ENCODE measurements around the gene GRAMD1B. TPM values are rescaled to one million over a fixed set of nuclear protein-coding genes. Genes with fewer than 3 reads are reported as not detected.

The GRAMD1B gene
- total RNA-seq, 3 donors from 2014 or later = 20.2 to 24.4 (median 23.7) TPM

GRCh38 chr11:123425367-123425766 lies 4.7 kb upstream of the GRAMD1B start:
- DNase-seq (no peak), ATAC-seq (no peak)
- Mint-ChIP-seq H3K27me3 (ENCODE audit: low read depth) (peaks cover 12% of the 10 kb centered on the region), H3K36me3 (ENCODE audit: insufficient read depth) (no peaks in the 10 kb centered on the region), H3K4me3 (no peak overlapping the region), H3K4me1 (ENCODE audit: low read depth) (peaks cover 7% of the 10 kb centered on the region), H3K9me3 (no peaks in the 10 kb centered on the region)

GRCh38 chr11:123426789-123427188 lies 3.3 kb upstream of the GRAMD1B start:
- DNase-seq = no peak
- Mint-ChIP-seq H3K4me1 (ENCODE audit: low read depth) (peaks cover 13% of the 10 kb centered on the region), H3K4me3 (no peak overlapping the region), H3K9me3 (no peaks in the 10 kb centered on the region), H3K36me3 (ENCODE audit: insufficient read depth) (no peaks in the 10 kb centered on the region), H3K27me3 (ENCODE audit: low read depth) (peaks cover 7% of the 10 kb centered on the region)
- ATAC-seq = no peak

- H3K4me1 Mint-ChIP-seq (ENCODE audit: low read depth) = peaks cover 17% of the 10 kb centered on the region
- H3K36me3 Mint-ChIP-seq (ENCODE audit: insufficient read depth) = no peaks in the 10 kb centered on the region
- peaks cover 7% of the 10 kb centered on the region for H3K27me3 Mint-ChIP-seq (ENCODE audit: low read depth)
- no peak for DNase-seq
- no peak for ATAC-seq
- H3K9me3 Mint-ChIP-seq = no peaks in the 10 kb centered on the region
- no peak overlapping the region for H3K4me3 Mint-ChIP-seq
Measured at GRCh38 chr11:123427405-123427804, 2.7 kb upstream of the GRAMD1B start.

- Mint-ChIP-seq H3K36me3 (ENCODE audit: insufficient read depth) (no peaks in the 10 kb centered on the region), H3K4me3 (no peak overlapping the region), H3K4me1 (ENCODE audit: low read depth) (peaks cover 22% of the 10 kb centered on the region), H3K27me3 (ENCODE audit: low read depth) (peaks cover 3% of the 10 kb centered on the region), H3K9me3 (no peaks in the 10 kb centered on the region)
- DNase-seq (no peak), ATAC-seq (no peak)
Measured at GRCh38 chr11:123428116-123428715, 1.9 kb upstream of the GRAMD1B start.

GRCh38 chr11:123429336-123429735 lies 733 bp upstream of the GRAMD1B start:
- ATAC-seq (no peak), DNase-seq (no peak)
- Mint-ChIP-seq H3K4me3 (peak overlapping the region; percentile 87), H3K27me3 (ENCODE audit: low read depth) (no peaks in the 10 kb centered on the region), H3K36me3 (ENCODE audit: insufficient read depth) (no peaks in the 10 kb centered on the region), H3K9me3 (no peaks in the 10 kb centered on the region), H3K4me1 (ENCODE audit: low read depth) (peaks cover 22% of the 10 kb centered on the region)

- Mint-ChIP-seq H3K27me3 (ENCODE audit: low read depth) (no peaks in the 10 kb centered on the region), H3K4me1 (ENCODE audit: low read depth) (peaks cover 22% of the 10 kb centered on the region), H3K9me3 (no peaks in the 10 kb centered on the region), H3K4me3 (peak overlapping the region; percentile 87), H3K36me3 (ENCODE audit: insufficient read depth) (no peaks in the 10 kb centered on the region)
- ATAC-seq (peak; percentile 57 to 60), DNase-seq (peak; percentile 40)
Measured at GRCh38 chr11:123430721-123431497, 840 bp downstream of the GRAMD1B start.

- no peak for DNase-seq
- peak in 1 of 2 donors; percentile 12 for ATAC-seq
- peak overlapping the region; percentile 87 for H3K4me3 Mint-ChIP-seq
- H3K27me3 Mint-ChIP-seq (ENCODE audit: low read depth) = no peaks in the 10 kb centered on the region
- no peaks in the 10 kb centered on the region for H3K9me3 Mint-ChIP-seq
- peaks cover 2% of the 10 kb centered on the region for H3K36me3 Mint-ChIP-seq (ENCODE audit: insufficient read depth)
- peaks cover 22% of the 10 kb centered on the region for H3K4me1 Mint-ChIP-seq (ENCODE audit: low read depth)
Measured at GRCh38 chr11:123431619-123432018, 1.6 kb downstream of the GRAMD1B start.

- H3K27me3 Mint-ChIP-seq (ENCODE audit: low read depth) = no peaks in the 10 kb centered on the region
- H3K36me3 Mint-ChIP-seq (ENCODE audit: insufficient read depth) = peaks cover 2% of the 10 kb centered on the region
- no peak for ATAC-seq
- no peak overlapping the region for H3K4me3 Mint-ChIP-seq
- DNase-seq = no peak
- no peaks in the 10 kb centered on the region for H3K9me3 Mint-ChIP-seq
- peaks cover 35% of the 10 kb centered on the region for H3K4me1 Mint-ChIP-seq (ENCODE audit: low read depth)
Measured at GRCh38 chr11:123434262-123434661, 4.2 kb downstream of the GRAMD1B start.

GRCh38 chr11:123434911-123435310 lies 4.8 kb downstream of the GRAMD1B start:
- H3K4me1 Mint-ChIP-seq (ENCODE audit: low read depth) = peaks cover 35% of the 10 kb centered on the region
- no peak for DNase-seq
- ATAC-seq = no peak
- H3K36me3 Mint-ChIP-seq (ENCODE audit: insufficient read depth) = peaks cover 2% of the 10 kb centered on the region
- H3K27me3 Mint-ChIP-seq (ENCODE audit: low read depth) = no peaks in the 10 kb centered on the region
- no peak overlapping the region for H3K4me3 Mint-ChIP-seq
- no peaks in the 10 kb centered on the region for H3K9me3 Mint-ChIP-seq

- Mint-ChIP-seq H3K4me3 (no peak overlapping the region), H3K36me3 (ENCODE audit: insufficient read depth) (peaks cover 2% of the 10 kb centered on the region), H3K9me3 (no peaks in the 10 kb centered on the region), H3K4me1 (ENCODE audit: low read depth) (peaks cover 28% of the 10 kb centered on the region), H3K27me3 (ENCODE audit: low read depth) (no peaks in the 10 kb centered on the region)
- no peak for DNase-seq
- ATAC-seq = no peak
Measured at GRCh38 chr11:123437236-123437979, 7.3 kb downstream of the GRAMD1B start.

GRCh38 chr11:123438131-123438627 lies 8.1 kb downstream of the GRAMD1B start:
- H3K4me1 Mint-ChIP-seq (ENCODE audit: low read depth) = peaks cover 23% of the 10 kb centered on the region
- no peaks in the 10 kb centered on the region for H3K9me3 Mint-ChIP-seq
- H3K4me3 Mint-ChIP-seq = no peak overlapping the region

GRCh38 chr11:123439616-123440015 lies 9.5 kb downstream of the GRAMD1B start:
- DNase-seq = no peak
- Mint-ChIP-seq H3K27me3 (ENCODE audit: low read depth) (no peaks in the 10 kb centered on the region), H3K36me3 (ENCODE audit: insufficient read depth) (peaks cover 2% of the 10 kb centered on the region), H3K4me3 (no peak overlapping the region), H3K9me3 (no peaks in the 10 kb centered on the region), H3K4me1 (ENCODE audit: low read depth) (peaks cover 23% of the 10 kb centered on the region)
- no peak for ATAC-seq

More at GRCh38 chr11:123438131-123438627, 8.1 kb downstream of the GRAMD1B start:
- H3K27me3 Mint-ChIP-seq (ENCODE audit: low read depth) = no peaks in the 10 kb centered on the region
- no peak for ATAC-seq
- peaks cover 2% of the 10 kb centered on the region for H3K36me3 Mint-ChIP-seq (ENCODE audit: insufficient read depth)
- DNase-seq = no peak

- Mint-ChIP-seq H3K4me3 (no peak overlapping the region), H3K36me3 (ENCODE audit: insufficient read depth) (peaks cover 2% of the 10 kb centered on the region), H3K9me3 (no peaks in the 10 kb centered on the region), H3K27me3 (ENCODE audit: low read depth) (no peaks in the 10 kb centered on the region), H3K4me1 (ENCODE audit: low read depth) (peaks cover 23% of the 10 kb centered on the region)
- ATAC-seq (no peak), DNase-seq (no peak)
Measured at GRCh38 chr11:123441161-123441560, 11.1 kb downstream of the GRAMD1B start.

GRCh38 chr11:123443851-123444623 lies 14.0 kb downstream of the GRAMD1B start:
- H3K9me3 Mint-ChIP-seq = no peaks in the 10 kb centered on the region
- H3K4me1 Mint-ChIP-seq (ENCODE audit: low read depth) = peaks cover 14% of the 10 kb centered on the region
- no peaks in the 10 kb centered on the region for H3K27me3 Mint-ChIP-seq (ENCODE audit: low read depth)
- no peak overlapping the region for H3K4me3 Mint-ChIP-seq
- ATAC-seq (no peak), DNase-seq (no peak)
- no peaks in the 10 kb centered on the region for H3K36me3 Mint-ChIP-seq (ENCODE audit: insufficient read depth)

Data from activated T-cell treated with anti-CD3 and anti-CD28 coated beads, Interleukin-2, amount 50 U/mL, for 4 hours (primary cell).